GM19099 (cell line): Measurements from ENCODE around the gene KRT6A.

Experiments
- POLR2A ChIP-seq: IDR thresholded peaks from 3 replicates; pipeline ENCODE4 v1.6.1; 2011; ENCODE audit warnings: low read depth; ENCODE audit not compliant: insufficient read length; ENCODE audit errors: extremely low read depth

Gene KRT6A

GRCh38 chr12:52458861-52459260 is 34.2 kb downstream of the KRT6A start:
- TF ChIP-seq POLR2A: no peak

DNA sequence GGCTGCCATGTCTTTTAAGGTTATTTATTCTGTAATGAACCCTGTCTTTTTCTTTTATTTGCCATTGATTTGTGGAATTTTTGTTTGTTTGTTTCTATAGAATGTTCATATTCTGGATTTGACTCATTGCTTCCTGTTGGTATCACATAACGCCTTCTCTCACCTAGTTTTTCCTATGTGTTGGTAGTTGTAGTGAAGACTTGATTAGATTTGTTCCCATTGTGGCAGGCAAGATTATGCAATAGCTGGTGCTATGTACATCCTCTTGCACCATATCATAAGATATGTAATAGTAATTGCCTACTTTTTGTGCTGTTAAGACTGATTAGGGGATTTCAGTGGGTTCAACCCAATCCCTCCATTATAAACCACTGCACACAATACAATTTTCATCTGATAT is 37.2 kb downstream of the KRT6A start:
- TF ChIP-seq POLR2A: no peak

GRCh38 chr12:52454411-52455201 is 38.5 kb downstream of the KRT6A start:
- no peak for TF ChIP-seq POLR2A

- TF ChIP-seq POLR2A: no peak
Measured at GRCh38 chr12:52452101-52452500, 41.0 kb downstream of the KRT6A start, which contains the start of gene KRT6B. TSS of gene KRT6B (minus strand) at chr12:52452146. CDS start at chr12:52452078, 68 bp downstream.

- no peak for TF ChIP-seq POLR2A
Measured at GRCh38 chr12:52448228-52448627, 44.8 kb downstream of the KRT6A start.

GRCh38 chr12:52446367-52447045 is 46.6 kb downstream of the KRT6A start:
- no peak for TF ChIP-seq POLR2A

DNA sequence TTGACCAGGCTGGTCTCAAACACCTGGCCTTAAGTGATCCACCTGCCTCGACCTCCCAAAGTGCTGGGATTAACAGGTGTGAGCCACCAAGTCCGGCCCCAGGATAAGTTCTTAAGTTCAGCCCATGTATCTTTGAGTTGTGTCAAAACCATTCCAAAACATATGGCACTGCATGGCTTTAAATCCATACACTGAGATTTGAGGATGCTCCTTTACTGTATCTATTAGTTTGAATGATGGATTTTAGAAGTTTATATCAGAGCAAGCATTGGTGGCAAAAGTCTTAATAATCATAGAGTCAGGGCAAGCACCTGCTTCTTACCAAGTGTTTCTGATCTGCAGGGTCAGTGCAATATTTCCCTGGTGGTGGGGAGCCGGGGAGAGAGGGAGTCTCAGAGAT is 47.2 kb downstream of the KRT6A start:
- TF ChIP-seq POLR2A: no peak

DNA sequence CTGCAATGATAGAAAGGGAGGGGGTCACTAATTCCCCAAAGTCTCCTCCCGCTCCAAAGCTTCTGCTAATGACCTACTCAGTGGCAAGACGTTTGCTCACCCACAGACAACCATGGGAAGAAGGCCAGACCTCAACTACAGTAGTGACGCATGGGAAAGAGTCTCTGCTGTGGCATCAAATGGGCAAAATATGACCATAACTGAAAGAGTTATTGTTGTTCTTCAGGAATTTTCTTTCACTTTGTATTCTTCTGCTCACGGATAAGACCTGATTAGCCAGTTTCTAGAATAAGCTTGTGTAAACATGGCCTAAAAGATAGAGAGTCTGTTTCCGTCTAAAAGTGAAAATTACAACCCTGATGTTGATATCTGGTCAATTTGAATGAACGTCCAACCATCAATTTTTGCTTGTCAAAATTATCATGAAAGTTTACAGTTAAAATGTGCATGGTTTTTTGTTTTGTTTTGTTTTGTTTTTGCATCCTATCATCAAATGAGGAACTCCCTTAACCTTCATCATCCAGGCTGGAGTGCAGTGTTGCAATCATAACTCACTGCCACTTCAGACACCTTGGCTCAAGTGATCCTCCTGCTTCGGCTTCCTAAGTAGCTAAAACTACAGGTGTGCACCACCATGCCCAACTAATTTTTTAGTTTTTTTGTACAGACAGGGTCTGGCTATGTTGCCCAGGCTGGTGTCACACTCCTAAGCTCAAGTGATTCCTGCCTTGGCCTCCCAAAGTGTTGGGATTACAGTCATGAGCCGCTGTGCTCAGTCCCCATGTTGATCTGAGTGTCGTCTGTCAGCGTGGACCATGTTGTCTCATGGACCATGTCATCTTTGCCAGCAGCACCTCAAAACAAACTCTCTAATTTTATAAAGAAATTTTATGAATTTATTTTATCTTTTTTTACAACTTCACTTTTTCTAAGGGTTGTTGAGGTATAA is 48.1 kb downstream of the KRT6A start:
- no peak for TF ChIP-seq POLR2A

DNA sequence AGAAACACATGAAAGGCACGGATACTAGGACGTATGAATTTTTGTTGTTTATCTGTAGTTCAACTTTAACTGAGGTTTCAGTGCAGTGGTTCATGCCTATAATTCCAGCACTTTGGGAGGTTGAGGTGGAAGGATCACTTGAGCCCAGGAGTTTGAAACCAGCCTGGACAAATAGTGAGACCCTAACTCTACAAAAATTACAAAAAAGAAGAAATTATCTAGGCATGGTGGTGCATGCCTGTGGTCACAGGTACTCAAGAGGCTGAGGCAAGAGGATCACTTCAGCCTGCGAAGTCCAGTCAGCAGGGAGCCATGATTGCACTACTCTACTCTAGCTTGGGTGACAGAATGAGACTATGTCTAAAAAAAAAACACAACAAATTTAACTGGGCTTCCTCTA is 49.1 kb downstream of the KRT6A start:
- no peak for TF ChIP-seq POLR2A

- TF ChIP-seq POLR2A: no peak
Measured at GRCh38 chr12:52442600-52443061, 50.4 kb downstream of the KRT6A start.

DNA sequence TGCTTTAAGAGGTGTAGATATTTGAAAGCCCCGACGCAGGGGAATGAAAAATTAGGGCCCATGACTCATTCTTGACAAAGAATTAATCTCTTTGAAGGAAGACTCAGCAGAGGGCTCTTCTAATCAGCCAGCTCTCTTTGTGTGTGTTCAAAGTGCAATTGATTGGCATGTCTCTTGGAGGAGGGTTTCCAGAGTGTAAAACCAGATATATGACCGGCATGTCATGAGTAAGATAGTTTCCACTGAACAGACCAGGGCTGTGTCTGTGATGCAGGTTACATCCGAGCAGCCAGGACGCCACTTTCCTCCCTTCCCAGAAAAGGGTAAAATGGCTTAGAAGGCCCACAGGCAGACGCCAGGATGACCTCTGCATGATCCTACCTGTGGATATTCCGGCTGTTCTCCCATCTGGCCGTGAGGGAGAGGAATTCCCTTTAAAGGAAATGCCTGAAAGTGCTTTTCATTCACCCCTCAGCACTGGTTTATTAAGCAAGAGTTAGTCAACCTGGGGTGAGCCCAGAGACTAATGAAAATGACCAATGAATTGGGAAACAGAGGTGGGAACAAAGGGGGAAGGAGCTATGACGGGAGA is 51.6 kb downstream of the KRT6A start:
- TF ChIP-seq POLR2A: no peak

DNA sequence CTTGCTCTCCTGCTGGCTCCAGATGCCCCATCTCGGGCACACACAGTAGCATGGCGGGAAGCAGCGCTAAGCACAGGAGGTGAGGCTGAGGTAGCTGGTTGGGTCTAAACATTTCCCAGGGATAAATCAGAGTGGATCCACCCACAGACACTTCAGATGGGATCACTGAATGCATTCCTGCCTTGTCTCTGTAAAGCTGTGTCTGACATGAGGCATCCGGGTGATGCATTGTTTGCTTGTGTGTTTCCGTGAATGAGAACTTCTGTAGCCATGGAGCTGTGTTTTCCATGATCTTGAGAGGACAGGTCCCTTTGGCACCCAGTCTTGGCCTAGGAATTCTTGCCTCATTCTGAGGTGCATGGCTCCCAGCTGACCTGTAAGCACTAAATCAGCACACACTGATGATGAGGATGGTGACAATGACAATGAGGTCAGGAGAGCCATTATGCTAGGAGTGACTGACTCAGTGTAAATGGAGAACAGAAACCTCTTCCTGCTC is 52.2 kb downstream of the KRT6A start:
- no peak for TF ChIP-seq POLR2A

DNA sequence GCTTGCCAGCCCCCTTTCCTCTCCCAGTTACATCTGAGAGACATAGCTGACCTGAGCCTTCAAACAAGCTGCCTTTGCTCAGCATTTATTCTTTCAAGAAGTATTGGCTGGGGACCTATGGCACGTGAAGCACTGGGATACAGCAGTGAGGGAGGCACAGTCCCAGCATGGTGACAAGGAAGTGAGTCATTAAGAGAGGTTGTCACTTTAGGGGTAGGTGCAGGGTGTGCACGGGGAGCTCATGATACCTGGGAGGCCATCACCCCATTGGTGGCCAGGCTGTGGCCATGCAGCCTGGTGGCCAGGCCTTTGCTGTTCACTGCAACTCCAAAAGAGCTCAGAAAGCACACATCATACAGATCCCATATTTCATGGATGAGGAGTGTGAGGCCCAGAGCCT is 53.2 kb downstream of the KRT6A start:
- no peak for TF ChIP-seq POLR2A

- no peak for TF ChIP-seq POLR2A
Measured at GRCh38 chr12:52439420-52439819, 53.6 kb downstream of the KRT6A start.
